Stimulated activated CD8-positive, alpha-beta memory T cell treated with anti-CD3 and anti-CD28 coated beads, Interleukin-2, amount 100 ng/mL, for 1 hour (primary cell): ENCODE measurements around the gene FAM216B.
"Not testable (repeated sequence)": the region's sequence is repeated elsewhere in the genome, so short reads cannot be mapped to it uniquely, and the experiment has no call there.

Experiments
- DNase-seq, 2 donors: peaks; one replicate each; pipeline ENCODE4 v3.0.0-alpha.2; 2020; ENCODE audit warnings: low read depth in 2 of 2

Gene FAM216B

GRCh38 chr13:42780044-42780443, 1.3 kb upstream of the FAM216B start:
- no peak for DNase-seq

GRCh38 chr13:42786715-42787114, 5.3 kb downstream of the FAM216B start:
- DNase-seq: no peak

- no peak for DNase-seq
Measured at GRCh38 chr13:42788601-42789000, 7.2 kb downstream of the FAM216B start.

GRCh38 chr13:42792154-42792553, 10.8 kb downstream of the FAM216B start:
- DNase-seq: no peak

GRCh38 chr13:42794577-42795275, 13.3 kb downstream of the FAM216B start:
- no peak for DNase-seq

GRCh38 chr13:42795666-42796065, 14.3 kb downstream of the FAM216B start:
- no peak for DNase-seq

GRCh38 chr13:42796747-42797356, 15.5 kb downstream of the FAM216B start:
- DNase-seq: no peak

GRCh38 chr13:42798118-42798517, 16.7 kb downstream of the FAM216B start:
- DNase-seq: no peak

- no peak for DNase-seq
Measured at GRCh38 chr13:42800109-42800643, 18.8 kb downstream of the FAM216B start.

GRCh38 chr13:42803563-42804204, 22.3 kb downstream of the FAM216B start:
- no peak for DNase-seq

- DNase-seq: no peak
Measured at GRCh38 chr13:42804244-42804874, 23.0 kb downstream of the FAM216B start.

- no peak for DNase-seq
Measured at GRCh38 chr13:42807241-42807640, 25.9 kb downstream of the FAM216B start.

GRCh38 chr13:42807866-42808265, 26.5 kb downstream of the FAM216B start:
- no peak for DNase-seq

GRCh38 chr13:42808341-42808940, 27.1 kb downstream of the FAM216B start:
- no peak for DNase-seq

GRCh38 chr13:42812316-42812715, 30.9 kb downstream of the FAM216B start:
- DNase-seq: no peak

- no peak for DNase-seq
Measured at GRCh38 chr13:42814868-42815267, 33.5 kb downstream of the FAM216B start.

GRCh38 chr13:42815681-42816080, 34.3 kb downstream of the FAM216B start:
- no peak for DNase-seq

GRCh38 chr13:42816538-42816937, 35.2 kb downstream of the FAM216B start:
- DNase-seq: no peak

GRCh38 chr13:42819687-42820086, 38.3 kb downstream of the FAM216B start:
- not testable (repeated sequence) for DNase-seq

GRCh38 chr13:42820451-42820850, 39.1 kb downstream of the FAM216B start:
- DNase-seq: no peak

GRCh38 chr13:42821437-42821836, 40.1 kb downstream of the FAM216B start:
- DNase-seq: no peak
